Lung (tissue), 12 donors: ENCODE measurements around the gene PCNT. TPM values are rescaled to one million over a fixed set of nuclear protein-coding genes. Genes with fewer than 3 reads are reported as not detected.

ENCODE experiments used
- ATAC-seq: fragments of 200-7000 bp; cut with Tn5 transposase; one replicate; pipeline ENCODE4 v1.9.1; 2020; ENCODE audit warnings: moderate number of reproducible peaks; ENCODE audit not compliant: insufficient read depth, low FRiP score
- DNase-seq, 3 donors: peaks; one replicate each; pipeline ENCODE4 v3.0.0-alpha.2; 2013 to 2017
- H3K27ac ChIP-seq, 2 donors: one replicate each; pipeline ENCODE4 v1.5.1; 2013; ENCODE audit warnings: mild to moderate bottlenecking in 2 of 2, moderate library complexity in 2 of 2, control low read depth in 1 of 2, inconsistent platforms in 1 of 2, low read depth in 1 of 2, low read length in 1 of 2
- H3K27me3 ChIP-seq, 3 donors: one replicate each; pipeline ENCODE4 v1.5.1; 2013; ENCODE audit warnings: low read length in 2 of 3; ENCODE audit not compliant: control insufficient read depth in 3 of 3, insufficient read depth in 3 of 3
- H3K36me3 ChIP-seq, 4 donors: one replicate each; pipeline ENCODE4 v1.5.1; 2013; ENCODE audit warnings: low read length in 4 of 4, mild to moderate bottlenecking in 1 of 4, moderate library complexity in 1 of 4; ENCODE audit not compliant: control insufficient read depth in 4 of 4, insufficient read depth in 4 of 4
- H3K4me1 ChIP-seq, 5 donors: one replicate each; pipeline ENCODE4 v1.5.1; 2013; ENCODE audit warnings: low read length in 5 of 5, mild to moderate bottlenecking in 2 of 5, moderate library complexity in 1 of 5; ENCODE audit not compliant: control insufficient read depth in 5 of 5, insufficient read depth in 5 of 5
- H3K4me3 ChIP-seq: one replicate; pipeline ENCODE4 v1.5.1; 2013; ENCODE audit warnings: mild to moderate bottlenecking, control low read depth, moderate library complexity
- H3K9ac ChIP-seq, 2 donors: one replicate each; pipeline ENCODE4 v1.5.1; 2013; ENCODE audit warnings: low read length in 2 of 2, control low read depth in 1 of 2; ENCODE audit not compliant: insufficient read depth in 1 of 2
- H3K9me3 ChIP-seq, 4 donors: one replicate each; pipeline ENCODE4 v1.5.1; 2013; ENCODE audit warnings: low read length in 3 of 4, mild to moderate bottlenecking in 1 of 4, moderate library complexity in 1 of 4; ENCODE audit not compliant: control insufficient read depth in 4 of 4, insufficient read depth in 3 of 4
- CTCF ChIP-seq: IDR thresholded peaks from 2 replicates; pipeline ENCODE4 v1.5.1; 2012; ENCODE audit warnings: mild to moderate bottlenecking; ENCODE audit errors: control extremely low read depth, extremely low read depth
- WGBS, 2 donors: extraction: QIAGEN DNeasy Blood & Tissue Kit; methylation state at CpG; one replicate each; pipeline ENCODE4 v1.1.7; 2013; 5-methylcytosine and 5-hydroxymethylcytosine counted together
- polyA plus RNA-seq, 2 donors: library from polyadenylated mRNA; stranded (reverse); fragments of 200-250 nt; gene quantifications; one replicate each; pipeline ENCODE4 v1.2.1, GENCODE V29; 2013
- total RNA-seq, 2 donors: library from RNA; depleted of rRNA in 1 of 2; stranded (reverse); fragments of >200 nt in 1 of 2; gene quantifications; one replicate each; pipeline ENCODE4 v1.2.1, GENCODE V29; 2014 to 2021
- donor health status: control.
- donor health status: control.
- donor health status: Bipolar disorder and iron deficiency.
- donor health status: healthy.
- donor health status: DM: yes; HTN: yes; CAD: no.

Gene PCNT
- total and polyA plus RNA-seq, 4 donors, result 9.8 to 37.2 (median 18.5) TPM

GRCh38 chr21:46465651-46466050, 141.7 kb downstream of the PCNT start:
- no peak for DNase-seq
- Histone ChIP-seq H3K4me3 (no peak overlapping the region), H3K27me3 (no peaks in the 10 kb centered on the region), H3K36me3 (peaks cover 0 to 7% (median 2%) of the 10 kb centered on the region in 4 donors), H3K9ac (no peak overlapping the region), H3K4me1 (no peaks in the 10 kb centered on the region), H3K9me3 (no peaks in the 10 kb centered on the region), H3K27ac (no peak overlapping the region)
- no peak for TF ChIP-seq CTCF
- no peak for ATAC-seq
- WGBS, 2 donors, result 56 to 77% methylated on average over 3 of the region's 3 CpGs

DNA sequence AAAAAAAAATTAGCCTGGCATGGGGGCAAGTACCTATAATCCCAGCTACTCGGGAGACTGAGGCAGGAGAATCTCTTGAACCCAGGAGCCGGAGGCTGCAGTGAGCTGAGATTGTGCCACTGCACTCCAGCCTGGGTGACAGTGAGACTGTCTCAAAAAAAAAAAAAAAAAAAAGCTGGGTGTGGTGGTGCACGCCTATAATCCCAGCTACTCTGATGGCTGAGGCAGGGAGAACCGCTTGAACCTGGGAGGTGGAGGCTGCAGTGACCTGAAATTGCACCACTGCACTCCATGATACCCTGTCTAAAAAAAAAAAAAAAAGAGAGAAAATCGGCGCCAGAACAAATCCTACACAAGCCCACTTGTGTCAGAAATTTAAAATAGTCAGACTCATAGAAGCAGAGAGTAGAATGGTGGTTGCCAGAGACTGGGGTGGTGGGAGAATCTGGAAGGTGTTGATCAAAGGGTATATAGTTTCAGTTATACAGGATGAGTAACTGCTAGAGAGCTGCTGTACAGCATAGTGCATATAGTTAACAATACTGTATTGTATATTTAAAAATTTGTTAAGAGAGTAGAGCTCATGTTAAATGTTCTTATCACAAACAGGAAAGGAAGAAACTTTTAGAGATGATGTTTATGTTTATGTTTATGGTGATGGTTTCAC, 144.3 kb downstream of the PCNT start:
- WGBS, 2 donors, result 82 to 88% methylated on average over 6 of the region's 6 CpGs

DNA sequence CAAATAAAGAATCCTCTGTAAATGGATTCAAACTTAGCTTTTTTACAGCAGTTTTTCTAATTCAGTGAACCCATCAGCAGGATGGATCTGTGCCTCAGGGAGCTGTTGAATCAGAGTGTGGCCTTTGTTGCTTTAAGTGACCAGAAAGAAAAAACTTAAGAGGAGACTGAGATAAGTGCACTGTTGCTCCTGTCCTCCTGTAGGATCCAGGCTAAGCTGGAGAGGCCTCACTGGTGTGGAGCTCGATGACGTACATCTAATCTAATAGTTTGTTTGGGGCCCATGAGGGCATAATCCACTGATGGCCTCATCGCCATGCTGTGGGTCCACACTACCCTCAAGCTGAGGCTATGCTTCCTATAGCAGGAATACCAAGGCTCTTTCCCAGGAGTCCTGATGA, 145.3 kb downstream of the PCNT start:
- Histone ChIP-seq H3K9ac (no peak overlapping the region), H3K9me3 (no peaks in the 10 kb centered on the region), H3K4me3 (no peak overlapping the region), H3K27me3 (no peaks in the 10 kb centered on the region), H3K27ac (no peak overlapping the region), H3K4me1 (peaks cover 0 to 5% (median 0%) of the 10 kb centered on the region in 5 donors), H3K36me3 (peaks cover 0 to 7% (median 0%) of the 10 kb centered on the region in 4 donors)
- TF ChIP-seq CTCF, result no peak
- ATAC-seq, result no peak
- 96 to 100% methylated on average over 3 of the region's 3 CpGs for WGBS, 2 donors
- no peak for DNase-seq

More for the DNA sequence above, 144.3 kb downstream of the PCNT start:
- H3K4me1 ChIP-seq, result peaks cover 0 to 5% (median 0%) of the 10 kb centered on the region in 5 donors
- no peaks in the 10 kb centered on the region for H3K27me3 ChIP-seq
- ATAC-seq (no peak), DNase-seq (no peak)
- no peaks in the 10 kb centered on the region for H3K9me3 ChIP-seq
- no peak overlapping the region for H3K4me3 ChIP-seq
- H3K36me3 ChIP-seq, result peaks cover 0 to 7% (median 0%) of the 10 kb centered on the region in 4 donors
- no peak overlapping the region for H3K27ac ChIP-seq
- TF ChIP-seq CTCF, result no peak
- no peak overlapping the region for H3K9ac ChIP-seq

DNA sequence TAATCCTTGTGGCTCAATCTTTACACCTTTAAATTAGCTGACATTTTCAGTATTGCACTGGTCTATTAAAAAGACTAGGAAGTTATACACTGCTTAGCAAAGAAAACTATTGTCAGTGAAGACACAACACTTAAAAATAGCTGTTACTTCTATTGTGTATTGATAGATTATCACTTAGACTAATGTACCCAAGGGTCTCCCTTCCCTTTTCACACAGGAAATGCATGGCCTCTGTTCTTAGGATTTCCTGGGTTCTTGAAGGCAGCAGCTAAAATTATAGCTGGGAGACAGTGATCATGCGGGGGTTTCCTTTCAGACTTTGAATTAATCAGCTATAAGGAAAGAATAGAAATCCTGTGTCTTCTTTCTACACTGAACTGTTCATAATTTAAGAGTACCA, 147.6 kb downstream of the PCNT start:
- Histone ChIP-seq H3K27me3 (no peaks in the 10 kb centered on the region), H3K4me3 (no peak overlapping the region), H3K9ac (no peak overlapping the region), H3K36me3 (peaks cover 0 to 5% (median 0%) of the 10 kb centered on the region in 4 donors), H3K9me3 (no peaks in the 10 kb centered on the region), H3K4me1 (peaks cover 0 to 5% (median 0%) of the 10 kb centered on the region in 5 donors), H3K27ac (no peak overlapping the region)
- no peak for ATAC-seq
- WGBS, 2 donors, result 62 to 81% methylated on average over 1 of the region's 1 CpG
- DNase-seq, result no peak
- TF ChIP-seq CTCF, result no peak
